Caco-2 (cell line): ENCODE measurements around the gene CAPZB. TPM values are rescaled to one million over a fixed set of nuclear protein-coding genes. Genes with fewer than 3 reads are reported as not detected.

Experiments used
- BruUV-seq: library from RNA; stranded (reverse); fragments of 400-500 nt; replicated peaks from 2 replicates; lab custom pipeline; 2021; lab: Mats Ljungman, UMichigan
- CTCF ChIA-PET: fragments of 300-600 bp; sonication (Branson Sonifier 250); formaldehyde crosslinking; loops from one replicate; lab custom pipeline; 2022; ENCODE audit warnings: antibody characterized with exemption; lab: Charles Lee
- POLR2A ChIA-PET: fragments of 300-600 bp; sonication (Branson Sonifier 250); formaldehyde crosslinking; loops from one replicate; lab custom pipeline; 2022; ENCODE audit warnings: antibody characterized with exemption; lab: Charles Lee
- DNase-seq, 2 experiments: peaks; one replicate each; pipeline versions ENCODE4 v3.0.0 to v3.0.0-alpha.2; 2020 to 2022
- H3K27me3 ChIP-seq: replicated peaks from 2 replicates; pipeline ENCODE4 v1.6.0; 2011; ENCODE audit warnings: low read length; ENCODE audit not compliant: control insufficient read depth, insufficient read depth
- H3K36me3 ChIP-seq: 2 replicates; pipeline ENCODE4 v1.5.1; 2011; ENCODE audit warnings: low read length; ENCODE audit not compliant: control insufficient read depth, insufficient read depth
- H3K4me1 ChIP-seq: fragments of 250-450 bp; sonication (Bioruptor Pico); 2 replicates; pipeline ENCODE4 v1.5.1; 2020; ENCODE audit warnings: mild to moderate bottlenecking
- H3K4me3 ChIP-seq: 2 replicates; pipeline ENCODE4 v1.5.1; 2011; ENCODE audit warnings: low read depth, mild to moderate bottlenecking, control low read depth, low read length
- H3K9me3 ChIP-seq: fragments of 250-450 bp; sonication (Bioruptor Pico); 2 replicates; pipeline ENCODE4 v1.5.1; 2020; ENCODE audit warnings: mild to moderate bottlenecking, moderate library complexity
- H3K27ac Mint-ChIP-seq: one replicate; pipeline ENCODE4 v1.8.0; 2022; ENCODE audit warnings: mixed read lengths; ENCODE audit not compliant: unreplicated experiment
- H3K27me3 Mint-ChIP-seq: one replicate; pipeline ENCODE4 v1.8.0; 2022; ENCODE audit warnings: mixed read lengths; ENCODE audit not compliant: insufficient read depth, unreplicated experiment
- H3K36me3 Mint-ChIP-seq: one replicate; pipeline ENCODE4 v1.8.0; 2022; ENCODE audit warnings: mild to moderate bottlenecking, mixed read lengths; ENCODE audit not compliant: insufficient read depth, unreplicated experiment
- H3K4me1 Mint-ChIP-seq: one replicate; pipeline ENCODE4 v1.8.0; 2022; ENCODE audit warnings: low read depth, mixed read lengths; ENCODE audit not compliant: unreplicated experiment
- H3K4me3 Mint-ChIP-seq: one replicate; pipeline ENCODE4 v1.8.0; 2022; ENCODE audit warnings: mild to moderate bottlenecking, moderate library complexity, mixed read lengths; ENCODE audit not compliant: unreplicated experiment
- H3K9me3 Mint-ChIP-seq: one replicate; pipeline ENCODE4 v1.8.0; 2022; ENCODE audit warnings: mixed read lengths; ENCODE audit not compliant: unreplicated experiment
- intact Hi-C: fragments of 100-400 bp; cut with micrococcal nuclease; formaldehyde crosslinking; loops from one replicate; pipeline ENCODE4 v1.10.0; 2022; ENCODE audit not compliant: unreplicated experiment
- total RNA-seq: library from RNA; stranded (reverse); gene quantifications from 2 replicates; pipeline ENCODE4 v1.2.3, GENCODE V29; 2022
- TF ChIP-seq, protein P1 (sequence below), 2 experiments: fragments of 200-600 bp in 1 of 2; IDR thresholded peaks; 1 replicate in 1 of 2; 2 replicates in 1 of 2; pipeline versions ENCODE4 v1.5.1 to v1.8.0; 2011 to 2022; ENCODE audit warnings: antibody characterized with exemption in 1 of 2, control low read depth in 1 of 2, inconsistent platforms in 1 of 2, low read depth in 1 of 2, low read length in 1 of 2, mild to moderate bottlenecking in 1 of 2, moderate library complexity in 1 of 2; ENCODE audit not compliant: insufficient read depth in 1 of 2, severe bottlenecking in 1 of 2, unreplicated experiment in 1 of 2

CAPZB gene
- total RNA-seq, 1 experiment from 2014 or later, result 205 TPM

DNA sequence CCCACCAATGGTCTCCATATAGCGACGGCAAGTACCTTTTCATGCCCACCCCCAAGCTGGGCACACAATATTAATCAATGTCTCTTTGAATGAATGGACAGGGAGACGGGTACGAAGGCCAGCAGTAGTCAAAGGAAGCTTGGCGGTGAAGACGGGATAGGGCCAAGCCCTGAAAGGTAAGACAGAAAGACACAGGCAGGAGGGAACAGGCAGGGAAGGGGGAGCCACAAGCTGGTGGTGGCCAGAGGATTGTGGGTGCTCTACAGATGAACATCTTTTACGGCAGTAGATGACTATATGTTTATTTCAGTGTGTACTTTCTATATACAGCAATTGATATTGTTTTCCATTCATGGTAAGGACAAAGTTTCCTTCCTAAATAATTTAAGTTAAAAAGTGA, 16.3 kb downstream of the CAPZB start:
- H3K4me1 Mint-ChIP-seq, result peaks cover 34% of the 10 kb centered on the region
- no peak overlapping the region for H3K4me3 ChIP-seq
- intact Hi-C loops, result no loop called here
- ChIA-PET POLR2A (interaction anchor here (0.6 kb wide), 1 partner anchor 321 kb away, joined by 9 read pairs; no protein-coding TSS in a partner anchor), CTCF (no interaction called here)
- no peaks in the 10 kb centered on the region for H3K9me3 ChIP-seq
- no peaks in the 10 kb centered on the region for H3K27me3 Mint-ChIP-seq
- no peak overlapping the region for H3K4me3 Mint-ChIP-seq
- H3K27me3 ChIP-seq, result no peaks in the 10 kb centered on the region
- DNase-seq, result no peak
- H3K27ac Mint-ChIP-seq, result peak overlapping the region; percentile 71
- no peaks in the 10 kb centered on the region for H3K9me3 Mint-ChIP-seq
- peaks cover 26% of the 10 kb centered on the region for H3K4me1 ChIP-seq
- TF ChIP-seq, protein P1, sequence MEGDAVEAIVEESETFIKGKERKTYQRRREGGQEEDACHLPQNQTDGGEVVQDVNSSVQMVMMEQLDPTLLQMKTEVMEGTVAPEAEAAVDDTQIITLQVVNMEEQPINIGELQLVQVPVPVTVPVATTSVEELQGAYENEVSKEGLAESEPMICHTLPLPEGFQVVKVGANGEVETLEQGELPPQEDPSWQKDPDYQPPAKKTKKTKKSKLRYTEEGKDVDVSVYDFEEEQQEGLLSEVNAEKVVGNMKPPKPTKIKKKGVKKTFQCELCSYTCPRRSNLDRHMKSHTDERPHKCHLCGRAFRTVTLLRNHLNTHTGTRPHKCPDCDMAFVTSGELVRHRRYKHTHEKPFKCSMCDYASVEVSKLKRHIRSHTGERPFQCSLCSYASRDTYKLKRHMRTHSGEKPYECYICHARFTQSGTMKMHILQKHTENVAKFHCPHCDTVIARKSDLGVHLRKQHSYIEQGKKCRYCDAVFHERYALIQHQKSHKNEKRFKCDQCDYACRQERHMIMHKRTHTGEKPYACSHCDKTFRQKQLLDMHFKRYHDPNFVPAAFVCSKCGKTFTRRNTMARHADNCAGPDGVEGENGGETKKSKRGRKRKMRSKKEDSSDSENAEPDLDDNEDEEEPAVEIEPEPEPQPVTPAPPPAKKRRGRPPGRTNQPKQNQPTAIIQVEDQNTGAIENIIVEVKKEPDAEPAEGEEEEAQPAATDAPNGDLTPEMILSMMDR (IDR thresholded peaks at IDR 0.05; ENCODE audit: insufficient read depth in 1 of 2, low read depth in 1 of 2, low read length in 1 of 2, severe bottlenecking in 1 of 2, unreplicated experiment in 1 of 2), result no peak
- peaks cover 14% of the 10 kb centered on the region for H3K36me3 Mint-ChIP-seq
- no TSS peak for BruUV-seq
- H3K36me3 ChIP-seq, result no peaks in the 10 kb centered on the region

DNA sequence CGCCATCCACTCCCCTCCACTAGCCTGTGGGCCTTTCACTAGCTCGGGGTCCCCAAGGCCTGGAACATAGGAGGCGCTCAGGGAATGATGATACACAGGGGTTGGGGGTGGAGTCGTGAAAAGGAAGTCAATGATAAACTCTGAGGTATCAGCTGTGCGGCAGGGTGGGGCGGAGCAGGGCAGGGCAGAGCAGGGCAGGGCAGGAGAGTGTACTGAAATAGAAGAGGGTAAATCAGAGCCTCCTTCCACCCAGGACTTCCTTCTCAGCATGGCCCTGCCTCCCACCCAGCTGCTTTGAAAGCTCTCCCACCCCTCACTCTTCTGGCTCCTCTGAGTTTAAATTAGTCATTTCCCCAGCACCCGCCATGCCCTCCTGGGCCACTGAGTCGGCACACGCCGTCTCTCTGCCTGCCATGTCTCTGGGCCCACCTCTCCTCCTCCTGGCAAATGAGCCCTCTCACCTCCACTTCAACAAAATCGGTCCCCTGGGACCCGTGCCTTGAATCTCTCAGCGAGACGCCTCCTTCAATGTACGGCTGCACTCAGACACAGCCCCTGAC, 16.9 kb downstream of the CAPZB start:
- ChIA-PET POLR2A (interaction anchor here (0.6 kb wide), 1 partner anchor 321 kb away, joined by 9 read pairs; no protein-coding TSS in a partner anchor), CTCF (no interaction called here)
- no peak overlapping the region for H3K4me3 ChIP-seq
- TF ChIP-seq, protein P1 (IDR thresholded peaks at IDR 0.05; ENCODE audit: insufficient read depth in 1 of 2, low read depth in 1 of 2, low read length in 1 of 2, severe bottlenecking in 1 of 2, unreplicated experiment in 1 of 2), result no peak
- Mint-ChIP-seq H3K9me3 (no peaks in the 10 kb centered on the region), H3K4me1 (peaks cover 34% of the 10 kb centered on the region), H3K27me3 (no peaks in the 10 kb centered on the region), H3K27ac (peak overlapping the region; percentile 71), H3K4me3 (no peak overlapping the region), H3K36me3 (peaks cover 14% of the 10 kb centered on the region)
- BruUV-seq, result no TSS peak
- H3K4me1 ChIP-seq, result peaks cover 26% of the 10 kb centered on the region
- no peaks in the 10 kb centered on the region for H3K36me3 ChIP-seq
- intact Hi-C loops, result no loop called here
- H3K27me3 ChIP-seq, result no peaks in the 10 kb centered on the region
- DNase-seq, result peak; percentile 36 to 55
- no peaks in the 10 kb centered on the region for H3K9me3 ChIP-seq

DNA sequence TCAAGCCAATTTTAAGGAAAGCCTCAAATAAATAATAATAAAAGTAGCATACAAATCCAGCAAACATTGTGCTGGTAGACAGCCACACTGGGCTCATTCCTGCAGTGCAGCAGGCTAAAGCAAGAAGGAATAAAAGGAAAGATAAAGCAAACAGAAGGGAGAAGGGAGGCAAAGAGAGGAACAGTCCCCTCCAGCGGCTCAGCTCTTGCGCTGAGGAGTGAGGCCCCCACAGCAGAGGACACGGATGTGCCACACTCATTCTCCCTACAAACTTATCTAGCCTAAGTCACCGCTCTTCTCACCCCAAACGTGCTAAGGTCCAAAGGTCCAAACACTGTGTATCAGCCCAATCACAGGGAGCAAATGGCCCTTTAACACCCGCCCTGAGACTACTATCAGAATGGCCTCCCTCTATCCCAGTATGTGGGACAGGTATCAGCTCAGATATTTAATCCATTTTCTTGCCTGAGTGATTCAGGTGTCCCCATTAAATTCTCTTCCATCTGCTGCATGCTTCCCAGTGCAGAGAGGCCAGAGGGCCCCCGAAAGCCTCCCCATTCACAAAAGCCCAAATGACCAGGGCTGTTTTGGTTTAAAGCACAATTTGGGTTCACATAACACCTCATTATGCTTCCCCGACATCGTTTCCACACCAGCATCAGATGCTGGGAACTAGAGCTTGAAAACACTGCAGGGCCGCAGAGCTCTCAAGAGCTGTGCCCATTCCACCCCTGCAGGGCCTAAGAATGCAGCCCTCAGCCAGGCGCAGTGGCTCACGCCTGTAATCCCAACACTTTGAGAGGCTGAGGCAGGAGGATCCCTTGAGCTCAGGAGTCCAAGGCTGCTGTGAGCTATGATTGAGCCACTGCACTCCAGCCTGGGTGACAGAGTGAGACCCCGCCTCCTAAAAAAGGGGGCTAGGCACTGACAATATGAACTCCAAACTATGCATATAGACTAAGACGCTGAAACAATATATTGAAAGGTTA, 17.8 kb downstream of the CAPZB start:
- H3K9me3 Mint-ChIP-seq, result no peaks in the 10 kb centered on the region
- Histone ChIP-seq H3K36me3 (no peaks in the 10 kb centered on the region), H3K9me3 (no peaks in the 10 kb centered on the region), H3K4me1 (peaks cover 26% of the 10 kb centered on the region), H3K4me3 (no peak overlapping the region), H3K27me3 (no peaks in the 10 kb centered on the region)
- H3K27me3 Mint-ChIP-seq, result no peaks in the 10 kb centered on the region
- POLR2A ChIA-PET, result no interaction called here
- BruUV-seq, result no TSS peak
- TF ChIP-seq, protein P1 (IDR thresholded peaks at IDR 0.05; ENCODE audit: insufficient read depth in 1 of 2, low read depth in 1 of 2, low read length in 1 of 2, severe bottlenecking in 1 of 2, unreplicated experiment in 1 of 2), result no peak
- no peak overlapping the region for H3K27ac Mint-ChIP-seq
- intact Hi-C loops, result no loop called here
- H3K4me3 Mint-ChIP-seq, result no peak overlapping the region
- peaks cover 34% of the 10 kb centered on the region for H3K4me1 Mint-ChIP-seq
- DNase-seq, result no peak
- CTCF ChIA-PET, result interaction anchor here (0.7 kb wide), 1 partner anchor 123 kb away, joined by 3 read pairs; no protein-coding TSS in a partner anchor
- H3K36me3 Mint-ChIP-seq, result peaks cover 14% of the 10 kb centered on the region
